ENCODE measurements around the gene SNRPN. TPM values are rescaled to one million over a fixed set of nuclear protein-coding genes. Genes with fewer than 3 reads are reported as not detected.

SNRPN gene
- polyA plus RNA-seq, 1 donor (not counting 4 experiments of a cell fraction or from before 2014, with no cell fraction given), result 93.0 TPM

- DNase-seq (ENCODE audit: low read depth, low spot score), result no peak
Observed at GRCh38 chr15:24945711-24946110, 9.1 kb upstream of the SNRPN start.

GRCh38 chr15:24948495-24948894, 6.3 kb upstream of the SNRPN start:
- Histone ChIP-seq H3K4me1 (ENCODE audit: control insufficient read depth, extremely low read depth, insufficient read depth, low read length) (no peaks in the 10 kb centered on the region), H3K27ac (ENCODE audit: control insufficient read depth, insufficient read depth, low read length) (no peak overlapping the region), H3K9me3 (ENCODE audit: control insufficient read depth, low read depth, low read length) (no peaks in the 10 kb centered on the region), H3K9ac (ENCODE audit: control insufficient read depth, extremely low read depth, insufficient read depth, low read length) (no peak overlapping the region), H3K36me3 (ENCODE audit: control insufficient read depth in 2 of 2, extremely low read depth in 1 of 2, insufficient read depth in 2 of 2, low read length in 2 of 2) (no peaks in the 10 kb centered on the region), H3K27me3 (ENCODE audit: control insufficient read depth, extremely low read depth, insufficient read depth, low read length) (no peaks in the 10 kb centered on the region), H3K79me2 (ENCODE audit: control insufficient read depth, insufficient read depth, low read length) (no peaks in the 10 kb centered on the region), H3K4me2 (ENCODE audit: control insufficient read depth, extremely low read depth, insufficient read depth, low read depth, low read length) (no peak overlapping the region), H3K4me3 (ENCODE audit: control insufficient read depth in 2 of 3, extremely low read depth in 1 of 3, insufficient read depth in 2 of 3, low read depth in 1 of 3, low read length in 3 of 3) (no peak overlapping the region), H3K9me1 (ENCODE audit: control insufficient read depth, extremely low read depth, insufficient read depth, low read length) (no peaks in the 10 kb centered on the region), H4K20me1 (ENCODE audit: control insufficient read depth, extremely low read depth, insufficient read depth, low read length) (no peaks in the 10 kb centered on the region), H2AFZ (ENCODE audit: control insufficient read depth, low read length) (no peak overlapping the region)
- no peak for DNase-seq (ENCODE audit: low read depth, low spot score)
- TF ChIP-seq EZH2 (IDR thresholded peaks at IDR 0.05; ENCODE audit: low read length) (no peak), CTCF (optimal IDR thresholded peaks at IDR 0.05 in 1 of 3, IDR thresholded peaks at IDR 0.05 in 1 of 3, conservative IDR thresholded peaks at IDR 0.05 in 1 of 3; ENCODE audit: extremely low read depth in 1 of 3, insufficient read depth in 2 of 3, low read length in 3 of 3) (no peak)
- dilution Hi-C loops (cut with MboI; ENCODE audit: extremely low pct_ligation_motif_present, low sequenced_read_pairs), result no loop called here
- FAIRE-seq, result no peak

More at GRCh38 chr15:24945711-24946110, 9.1 kb upstream of the SNRPN start:
- TF ChIP-seq EZH2 (IDR thresholded peaks at IDR 0.05; ENCODE audit: low read length) (no peak), CTCF (optimal IDR thresholded peaks at IDR 0.05 in 1 of 3, IDR thresholded peaks at IDR 0.05 in 1 of 3, conservative IDR thresholded peaks at IDR 0.05 in 1 of 3; ENCODE audit: extremely low read depth in 1 of 3, insufficient read depth in 2 of 3, low read length in 3 of 3) (no peak)
- Histone ChIP-seq H3K79me2 (ENCODE audit: control insufficient read depth, insufficient read depth, low read length) (no peaks in the 10 kb centered on the region), H3K27me3 (ENCODE audit: control insufficient read depth, extremely low read depth, insufficient read depth, low read length) (no peaks in the 10 kb centered on the region), H4K20me1 (ENCODE audit: control insufficient read depth, extremely low read depth, insufficient read depth, low read length) (no peaks in the 10 kb centered on the region), H2AFZ (ENCODE audit: control insufficient read depth, low read length) (no peak overlapping the region), H3K27ac (ENCODE audit: control insufficient read depth, insufficient read depth, low read length) (no peak overlapping the region), H3K9ac (ENCODE audit: control insufficient read depth, extremely low read depth, insufficient read depth, low read length) (no peak overlapping the region), H3K4me3 (ENCODE audit: control insufficient read depth in 2 of 3, extremely low read depth in 1 of 3, insufficient read depth in 2 of 3, low read depth in 1 of 3, low read length in 3 of 3) (no peak overlapping the region), H3K36me3 (ENCODE audit: control insufficient read depth in 2 of 2, extremely low read depth in 1 of 2, insufficient read depth in 2 of 2, low read length in 2 of 2) (no peaks in the 10 kb centered on the region), H3K9me1 (ENCODE audit: control insufficient read depth, extremely low read depth, insufficient read depth, low read length) (no peaks in the 10 kb centered on the region), H3K4me2 (ENCODE audit: control insufficient read depth, extremely low read depth, insufficient read depth, low read depth, low read length) (no peak overlapping the region), H3K4me1 (ENCODE audit: control insufficient read depth, extremely low read depth, insufficient read depth, low read length) (no peaks in the 10 kb centered on the region), H3K9me3 (ENCODE audit: control insufficient read depth, low read depth, low read length) (no peaks in the 10 kb centered on the region)
- FAIRE-seq, result no peak
- dilution Hi-C loops (cut with MboI; ENCODE audit: extremely low pct_ligation_motif_present, low sequenced_read_pairs), result no loop called here
